Thyroid gland (tissue), 4 donors: ENCODE data around the gene INPP4B. TPM values are rescaled to one million over a fixed set of nuclear protein-coding genes. Genes with fewer than 3 reads are reported as not detected.

Source experiments
- DNase-seq, 2 donors: peaks; one replicate each; pipeline ENCODE4 v3.0.0-alpha.2; 2019
- H3K27ac ChIP-seq, 3 donors: fragments of 200-600 bp; sonication (generic); 1 replicate in 2 of 3; 2 replicates in 1 of 3; pipeline ENCODE4 v1.5.1; 2016 to 2019; ENCODE audit warnings: mild to moderate bottlenecking in 1 of 3, moderate library complexity in 1 of 3
- H3K27me3 ChIP-seq: fragments of 200-600 bp; sonication (generic); one replicate; pipeline ENCODE4 v1.5.1; 2019
- H3K36me3 ChIP-seq, 2 donors: fragments of 200-600 bp; sonication (generic); one replicate each; pipeline ENCODE4 v1.5.1; 2016 to 2019
- H3K4me1 ChIP-seq, 2 donors: fragments of 200-600 bp; sonication (generic); one replicate each; pipeline ENCODE4 v1.5.1; 2017 to 2019
- H3K4me3 ChIP-seq, 3 donors: fragments of 200-600 bp; sonication (generic); replicated peaks in 1 of 3; 1 replicate in 2 of 3; 2 replicates in 1 of 3; pipeline ENCODE4 v1.5.1; 2016; ENCODE audit warnings: mild to moderate bottlenecking in 1 of 3
- H3K9me3 ChIP-seq: fragments of 200-600 bp; sonication (generic); one replicate; pipeline ENCODE4 v1.5.1; 2017
- CTCF ChIP-seq, 6 experiments: fragments of 200-600 bp in 3 of 6; fragments of 450-650 bp in 3 of 6; sonication (generic) in 3 of 6; IDR thresholded peaks; one replicate each; pipeline ENCODE4 v1.5.1; 2016 to 2019; ENCODE audit warnings: antibody characterized with exemption in 6 of 6, mild to moderate bottlenecking in 2 of 6, inconsistent platforms in 1 of 6, moderate library complexity in 1 of 6
- POLR2A ChIP-seq, 2 donors: fragments of 450-650 bp; IDR thresholded peaks; one replicate each; pipeline ENCODE4 v1.6.1; 2017; ENCODE audit warnings: antibody characterized with exemption in 2 of 2, mild to moderate bottlenecking in 2 of 2, moderate library complexity in 1 of 2
- WGBS, 2 donors: methylation state at CpG; one replicate each; pipeline ENCODE4 v1.1.5; 2017; 5-methylcytosine and 5-hydroxymethylcytosine counted together
- intact Hi-C: fragments of 100-400 bp; cut with DNase I; formaldehyde crosslinking; loops from one replicate; pipeline ENCODE4 v1.15.1; 2023
- total RNA-seq, 4 donors: library from RNA; depleted of rRNA; stranded (reverse); fragments of >200 nt; gene quantifications; one replicate each; pipeline ENCODE4 v1.2.3, GENCODE V29; 2016

INPP4B gene
- total RNA-seq, 4 donors from 2014 or later = 8.0 to 22.1 (median 12.0) TPM

GRCh38 chr4:142583708-142584107 lies 262.4 kb downstream of the INPP4B start:
- intact Hi-C loops = no loop called here
- WGBS, 2 donors = 100% methylated on average over 1 of the region's 1 CpG

GRCh38 chr4:142582340-142582739 lies 263.8 kb downstream of the INPP4B start:
- intact Hi-C loops = no loop called here

More at GRCh38 chr4:142583708-142584107, 262.4 kb downstream of the INPP4B start:
- Histone ChIP-seq H3K4me1 (no peaks in the 10 kb centered on the region), H3K27ac (no peak overlapping the region), H3K27me3 (no peaks in the 10 kb centered on the region), H3K9me3 (no peaks in the 10 kb centered on the region), H3K4me3 (no peak overlapping the region), H3K36me3 (no peaks in the 10 kb centered on the region)
- no peak for DNase-seq
- no peak for TF ChIP-seq CTCF (IDR thresholded peaks at IDR 0.05)
- TF ChIP-seq POLR2A (IDR thresholded peaks at IDR 0.05) = no peak

GRCh38 chr4:142581881-142582280 lies 264.2 kb downstream of the INPP4B start:
- Histone ChIP-seq H3K27ac (no peak overlapping the region), H3K36me3 (no peaks in the 10 kb centered on the region), H3K27me3 (no peaks in the 10 kb centered on the region), H3K9me3 (no peaks in the 10 kb centered on the region), H3K4me1 (no peaks in the 10 kb centered on the region), H3K4me3 (no peak overlapping the region)
- DNase-seq = no peak
- WGBS, 2 donors = 90 to 100% methylated on average over 1 of the region's 1 CpG
- no peak for TF ChIP-seq CTCF (IDR thresholded peaks at IDR 0.05)
- TF ChIP-seq POLR2A (IDR thresholded peaks at IDR 0.05) = no peak
- intact Hi-C loops = no loop called here

More at GRCh38 chr4:142582340-142582739, 263.8 kb downstream of the INPP4B start:
- Histone ChIP-seq H3K27ac (no peak overlapping the region), H3K4me1 (no peaks in the 10 kb centered on the region), H3K4me3 (no peak overlapping the region), H3K9me3 (no peaks in the 10 kb centered on the region), H3K36me3 (no peaks in the 10 kb centered on the region), H3K27me3 (no peaks in the 10 kb centered on the region)
- WGBS, 2 donors = 67 to 83% methylated on average over 1 of the region's 1 CpG
- TF ChIP-seq POLR2A (IDR thresholded peaks at IDR 0.05) = no peak
- no peak for TF ChIP-seq CTCF (IDR thresholded peaks at IDR 0.05)
- no peak for DNase-seq

- Histone ChIP-seq H3K27me3 (no peaks in the 10 kb centered on the region), H3K4me1 (no peaks in the 10 kb centered on the region), H3K36me3 (no peaks in the 10 kb centered on the region), H3K27ac (no peak overlapping the region), H3K9me3 (no peaks in the 10 kb centered on the region), H3K4me3 (no peak overlapping the region)
- TF ChIP-seq CTCF (IDR thresholded peaks at IDR 0.05) = no peak
- no peak for TF ChIP-seq POLR2A (IDR thresholded peaks at IDR 0.05)
- intact Hi-C loops = no loop called here
- no peak for DNase-seq
- WGBS, 2 donors = 70 to 86% methylated on average over 2 of the region's 2 CpGs
Observed at GRCh38 chr4:142579443-142579842, 266.7 kb downstream of the INPP4B start.

GRCh38 chr4:142574306-142574705 lies 271.8 kb downstream of the INPP4B start:
- no peak overlapping the region for H3K27ac ChIP-seq
- H3K9me3 ChIP-seq = no peaks in the 10 kb centered on the region
- no peaks in the 10 kb centered on the region for H3K4me1 ChIP-seq
- H3K27me3 ChIP-seq = no peaks in the 10 kb centered on the region
- H3K36me3 ChIP-seq = no peaks in the 10 kb centered on the region
- intact Hi-C loops = no loop called here
- WGBS, 2 donors = 90 to 91% methylated on average over 3 of the region's 3 CpGs
- TF ChIP-seq POLR2A (IDR thresholded peaks at IDR 0.05) (no peak), CTCF (IDR thresholded peaks at IDR 0.05) (no peak)
- no peak for DNase-seq
- no peak overlapping the region for H3K4me3 ChIP-seq
